ENCODE results near the gene POLR3C.
"Not testable (repeated sequence)": the region's sequence is repeated elsewhere in the genome, so short reads cannot be mapped to it uniquely, and the experiment has no call there.

The POLR3C gene

GRCh38 chr1:145791860-145792259 is 32.1 kb upstream of the POLR3C start:
- WGBS (ENCODE audit: extremely low coverage, insufficient coverage, insufficient read length) = no CpG with 5 or more reads among the region's 2 CpGs
- not testable (repeated sequence) for H3K27ac ChIP-seq (ENCODE audit: low read depth, low read length); H3K23ac ChIP-seq (ENCODE audit: low read length); H4K91ac ChIP-seq (ENCODE audit: low read depth, low read length); H2AK5ac ChIP-seq (ENCODE audit: low read length); H3K4ac ChIP-seq (ENCODE audit: low read depth, low read length); H3K4me3 ChIP-seq (ENCODE audit: low read depth, low read length); H2BK12ac ChIP-seq (ENCODE audit: low read length); H3K4me1 ChIP-seq (ENCODE audit: control insufficient read depth in 1 of 2, insufficient read depth in 2 of 2, low read length in 2 of 2); H3K36me3 ChIP-seq (ENCODE audit: control insufficient read depth in 1 of 2, insufficient read depth in 2 of 2, low read length in 2 of 2); H3K14ac ChIP-seq (ENCODE audit: low read length); H4K12ac ChIP-seq (ENCODE audit: low read depth, low read length); H3K4me2 ChIP-seq (ENCODE audit: low read length); H4K8ac ChIP-seq (ENCODE audit: low read depth, low read length); H3K9me3 ChIP-seq (ENCODE audit: insufficient read depth, low read depth, low read length); H3K18ac ChIP-seq (ENCODE audit: low read length); H2BK5ac ChIP-seq (ENCODE audit: low read depth, low read length, poor library complexity); H2BK120ac ChIP-seq (ENCODE audit: insufficient read depth, low read length, poor library complexity); DNase-seq; H3K27me3 ChIP-seq (ENCODE audit: insufficient read depth, low read length); H3K79me2 ChIP-seq (ENCODE audit: control insufficient read depth, insufficient read depth, low read length, poor library complexity); H2AFZ ChIP-seq (ENCODE audit: insufficient read depth, low read length, poor library complexity); H3K9ac ChIP-seq (ENCODE audit: low read length); H3K79me1 ChIP-seq (ENCODE audit: low read length)

DNA sequence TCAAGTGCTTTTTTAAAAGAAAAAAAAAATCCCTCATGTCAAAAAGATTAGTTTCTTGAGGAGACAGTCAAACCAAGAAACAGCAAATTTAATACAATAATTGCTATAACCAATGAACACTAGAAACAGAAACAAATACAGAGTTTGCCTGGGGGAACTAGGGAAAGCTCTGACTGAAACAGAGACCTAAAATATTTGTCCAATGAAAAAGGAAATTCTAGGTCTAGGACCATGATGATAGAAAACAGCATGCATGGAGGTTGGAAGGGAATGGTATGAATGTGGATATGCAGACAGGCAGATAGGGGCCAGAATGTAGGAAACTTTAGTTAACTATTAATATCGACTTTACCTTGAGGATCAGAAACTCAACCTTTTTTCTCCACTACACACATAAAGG is 31.5 kb upstream of the POLR3C start:
- Histone ChIP-seq H3K4ac (ENCODE audit: low read depth, low read length) (no peak overlapping the region), H3K4me3 (ENCODE audit: low read depth, low read length) (no peak overlapping the region), H2BK120ac (ENCODE audit: insufficient read depth, low read length, poor library complexity) (no peak overlapping the region), H2AK5ac (ENCODE audit: low read length) (no peak overlapping the region), H2BK12ac (ENCODE audit: low read length) (no peak overlapping the region), H2BK5ac (ENCODE audit: low read depth, low read length, poor library complexity) (no peak overlapping the region), H3K27me3 (ENCODE audit: insufficient read depth, low read length) (no peaks in the 10 kb centered on the region), H4K12ac (ENCODE audit: low read depth, low read length) (no peak overlapping the region), H3K79me2 (ENCODE audit: control insufficient read depth, insufficient read depth, low read length, poor library complexity) (no peaks in the 10 kb centered on the region), H3K18ac (ENCODE audit: low read length) (no peak overlapping the region), H3K4me2 (ENCODE audit: low read length) (no peak overlapping the region), H3K23ac (ENCODE audit: low read length) (no peak overlapping the region), H3K27ac (ENCODE audit: low read depth, low read length) (no peak overlapping the region), H2AFZ (ENCODE audit: insufficient read depth, low read length, poor library complexity) (no peak overlapping the region), H3K4me1 (ENCODE audit: control insufficient read depth in 1 of 2, insufficient read depth in 2 of 2, low read length in 2 of 2) (no peaks in the 10 kb centered on the region), H3K9ac (ENCODE audit: low read length) (no peak overlapping the region), H4K91ac (ENCODE audit: low read depth, low read length) (no peak overlapping the region), H3K36me3 (ENCODE audit: control insufficient read depth in 1 of 2, insufficient read depth in 2 of 2, low read length in 2 of 2) (peaks cover 5 to 8% of the 10 kb centered on the region in 2 experiments), H4K8ac (ENCODE audit: low read depth, low read length) (no peak overlapping the region), H3K9me3 (ENCODE audit: insufficient read depth, low read depth, low read length) (peaks cover 2% of the 10 kb centered on the region), H3K79me1 (ENCODE audit: low read length) (no peaks in the 10 kb centered on the region), H3K14ac (ENCODE audit: low read length) (no peak overlapping the region)
- WGBS (ENCODE audit: extremely low coverage, insufficient coverage, insufficient read length) = no CpG with 5 or more reads among the region's 1 CpG
- DNase-seq = peak in 1 of 2 donors; percentile 64

DNA sequence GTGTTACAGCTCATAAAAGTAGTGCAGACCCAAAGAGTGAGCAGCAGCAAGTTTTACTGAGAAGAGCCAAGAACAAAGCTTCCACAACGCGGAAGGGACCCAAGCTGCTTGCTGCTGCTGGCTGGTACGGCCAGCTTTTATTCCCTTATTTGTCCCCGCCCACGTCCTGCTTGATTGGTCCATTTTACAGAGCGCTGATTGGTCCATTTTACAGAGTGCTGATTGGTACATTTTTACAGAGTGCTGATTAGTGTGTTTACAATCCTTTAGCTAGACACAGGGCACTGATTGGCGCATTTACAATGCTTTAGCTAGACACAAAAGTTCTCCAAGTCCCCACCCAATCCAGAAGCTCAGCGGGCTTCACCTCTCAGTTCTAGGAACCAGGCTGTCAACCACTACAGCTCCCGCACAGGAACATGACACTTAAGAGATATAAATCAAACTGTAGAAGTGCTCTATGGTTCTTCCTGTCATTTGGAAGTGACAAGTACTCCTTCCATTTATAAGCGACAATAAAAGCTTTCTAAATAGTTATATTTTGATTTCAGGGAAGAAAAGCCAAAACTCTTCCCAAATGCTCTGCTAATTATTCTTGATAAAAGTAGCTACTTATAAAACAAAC is 28.6 kb upstream of the POLR3C start:
- H3K9ac ChIP-seq (ENCODE audit: low read length) = no peak overlapping the region
- peaks cover 2 to 8% of the 10 kb centered on the region in 2 experiments for H3K36me3 ChIP-seq (ENCODE audit: control insufficient read depth in 1 of 2, insufficient read depth in 2 of 2, low read length in 2 of 2)
- H3K27ac ChIP-seq (ENCODE audit: low read depth, low read length) = no peak overlapping the region
- no peak overlapping the region for H4K12ac ChIP-seq (ENCODE audit: low read depth, low read length)
- H3K4ac ChIP-seq (ENCODE audit: low read depth, low read length) = no peak overlapping the region
- no peak overlapping the region for H2BK120ac ChIP-seq (ENCODE audit: insufficient read depth, low read length, poor library complexity)
- DNase-seq = no peak
- no peak overlapping the region for H3K4me2 ChIP-seq (ENCODE audit: low read length)
- no peak overlapping the region for H2BK5ac ChIP-seq (ENCODE audit: low read depth, low read length, poor library complexity)
- no peak overlapping the region for H3K4me3 ChIP-seq (ENCODE audit: low read depth, low read length)
- H3K4me1 ChIP-seq (ENCODE audit: control insufficient read depth in 1 of 2, insufficient read depth in 2 of 2, low read length in 2 of 2) = no peaks in the 10 kb centered on the region
- H3K79me2 ChIP-seq (ENCODE audit: control insufficient read depth, insufficient read depth, low read length, poor library complexity) = no peaks in the 10 kb centered on the region
- no peak overlapping the region for H3K18ac ChIP-seq (ENCODE audit: low read length)
- H2BK12ac ChIP-seq (ENCODE audit: low read length) = no peak overlapping the region
- no peak overlapping the region for H4K91ac ChIP-seq (ENCODE audit: low read depth, low read length)
- no peak overlapping the region for H2AK5ac ChIP-seq (ENCODE audit: low read length)
- no peak overlapping the region for H2AFZ ChIP-seq (ENCODE audit: insufficient read depth, low read length, poor library complexity)
- H3K14ac ChIP-seq (ENCODE audit: low read length) = no peak overlapping the region
- peaks cover 2% of the 10 kb centered on the region for H3K9me3 ChIP-seq (ENCODE audit: insufficient read depth, low read depth, low read length)
- H3K79me1 ChIP-seq (ENCODE audit: low read length) = no peaks in the 10 kb centered on the region
- no peak overlapping the region for H3K23ac ChIP-seq (ENCODE audit: low read length)
- no peaks in the 10 kb centered on the region for H3K27me3 ChIP-seq (ENCODE audit: insufficient read depth, low read length)
- no CpG with 5 or more reads among the region's 10 CpGs for WGBS (ENCODE audit: extremely low coverage, insufficient coverage, insufficient read length)
- H4K8ac ChIP-seq (ENCODE audit: low read depth, low read length) = no peak overlapping the region

- WGBS (ENCODE audit: extremely low coverage, insufficient coverage, insufficient read length) = no CpG with 5 or more reads among the region's 1 CpG
Measured at GRCh38 chr1:145796753-145797152, 27.2 kb upstream of the POLR3C start.

More at GRCh38 chr1:145796753-145797152, 27.2 kb upstream of the POLR3C start:
- H3K27me3 ChIP-seq (ENCODE audit: insufficient read depth, low read length) = no peaks in the 10 kb centered on the region
- H2AFZ ChIP-seq (ENCODE audit: insufficient read depth, low read length, poor library complexity) = no peak overlapping the region
- H2AK5ac ChIP-seq (ENCODE audit: low read length) = no peak overlapping the region
- H2BK5ac ChIP-seq (ENCODE audit: low read depth, low read length, poor library complexity) = no peak overlapping the region
- peaks cover 2% of the 10 kb centered on the region for H3K9me3 ChIP-seq (ENCODE audit: insufficient read depth, low read depth, low read length)
- H3K36me3 ChIP-seq (ENCODE audit: control insufficient read depth in 1 of 2, insufficient read depth in 2 of 2, low read length in 2 of 2) = peaks cover 2 to 8% of the 10 kb centered on the region in 2 experiments
- no peak overlapping the region for H2BK12ac ChIP-seq (ENCODE audit: low read length)
- no peak overlapping the region for H3K4me2 ChIP-seq (ENCODE audit: low read length)
- H3K79me2 ChIP-seq (ENCODE audit: control insufficient read depth, insufficient read depth, low read length, poor library complexity) = no peaks in the 10 kb centered on the region
- DNase-seq = no peak
- no peak overlapping the region for H4K12ac ChIP-seq (ENCODE audit: low read depth, low read length)
- no peak overlapping the region for H3K23ac ChIP-seq (ENCODE audit: low read length)
- H3K4me3 ChIP-seq (ENCODE audit: low read depth, low read length) = no peak overlapping the region
- H3K18ac ChIP-seq (ENCODE audit: low read length) = no peak overlapping the region
- H3K79me1 ChIP-seq (ENCODE audit: low read length) = no peaks in the 10 kb centered on the region
- H4K91ac ChIP-seq (ENCODE audit: low read depth, low read length) = no peak overlapping the region
- H3K27ac ChIP-seq (ENCODE audit: low read depth, low read length) = no peak overlapping the region
- no peaks in the 10 kb centered on the region for H3K4me1 ChIP-seq (ENCODE audit: control insufficient read depth in 1 of 2, insufficient read depth in 2 of 2, low read length in 2 of 2)
- H2BK120ac ChIP-seq (ENCODE audit: insufficient read depth, low read length, poor library complexity) = no peak overlapping the region
- no peak overlapping the region for H3K4ac ChIP-seq (ENCODE audit: low read depth, low read length)
- H3K14ac ChIP-seq (ENCODE audit: low read length) = no peak overlapping the region
- H3K9ac ChIP-seq (ENCODE audit: low read length) = no peak overlapping the region
- no peak overlapping the region for H4K8ac ChIP-seq (ENCODE audit: low read depth, low read length)

Measured in trophoblast cell (in vitro differentiated cells and primary cell).